Endothelial cell of umbilical vein (primary cell): ENCODE data around the gene MEF2C. TPM values are rescaled to one million over a fixed set of nuclear protein-coding genes. Genes with fewer than 3 reads are reported as not detected.

Source experiments
- BruUV-seq: library from RNA; stranded (reverse); fragments of 400-500 nt; replicated peaks from 2 replicates; lab custom pipeline; 2021; lab: Mats Ljungman, UMichigan
- CTCF ChIA-PET: fragments of 300-600, 350-600 bp; sonication (Branson Sonifier 250); formaldehyde crosslinking; loops from one replicate; lab custom pipeline; 2021; ENCODE audit warnings: antibody characterized with exemption, inconsistent platforms; lab: Charles Lee
- POLR2A ChIA-PET: fragments of 300-600, 350-600 bp; sonication (Branson Sonifier 250); formaldehyde crosslinking; loops from one replicate; lab custom pipeline; 2021; ENCODE audit warnings: antibody characterized with exemption, inconsistent platforms; lab: Charles Lee
- DNase-seq: peaks from one replicate; pipeline ENCODE4 v3.0.0-alpha.2; 2011; ENCODE audit warnings: low read depth, low spot score
- FAIRE-seq: peaks from 2 replicates; lab custom pipeline; 2011; peaks lifted over from hg19 to GRCh38; lab: Jason Lieb, UNC
- H2AFZ ChIP-seq: 2 replicates; pipeline ENCODE4 v1.6.0; 2012; ENCODE audit warnings: low read depth, low read length, control low read depth, inconsistent platforms
- H3K27ac ChIP-seq: 2 replicates; pipeline ENCODE4 v1.5.1; 2011; ENCODE audit warnings: low read depth, mild to moderate bottlenecking, control low read depth, low read length, moderate library complexity; ENCODE audit not compliant: insufficient read depth
- H3K27me3 ChIP-seq, 2 experiments: 2 replicates each; pipeline versions ENCODE4 v1.6.0 to v1.6.1; 2011; ENCODE audit warnings: low read length in 2 of 2, mixed read lengths in 1 of 2; ENCODE audit not compliant: control insufficient read depth in 2 of 2, insufficient read depth in 2 of 2
- H3K36me3 ChIP-seq, 2 experiments: 2 replicates in 1 of 2; 3 replicates in 1 of 2; pipeline ENCODE4 v1.5.1; 2011; ENCODE audit warnings: low read length in 2 of 2, mild to moderate bottlenecking in 1 of 2, moderate library complexity in 1 of 2; ENCODE audit not compliant: control insufficient read depth in 2 of 2, insufficient read depth in 2 of 2; ENCODE audit errors: extremely low read depth in 1 of 2
- H3K4me1 ChIP-seq: 3 replicates; pipeline ENCODE4 v1.5.1; 2011; ENCODE audit warnings: mild to moderate bottlenecking, low read length; ENCODE audit not compliant: control insufficient read depth, insufficient read depth; ENCODE audit errors: extremely low read depth
- H3K4me2 ChIP-seq: 2 replicates; pipeline ENCODE4 v1.6.1; 2011; ENCODE audit warnings: low read length, control low read depth, mixed read lengths; ENCODE audit not compliant: insufficient read depth
- H3K4me3 ChIP-seq, 3 experiments: fragments of 200-600 bp in 1 of 3; sonication (generic), shearing (Covaris generic) in 1 of 3; replicated peaks in 1 of 3; 2 replicates each; pipeline ENCODE4 v1.5.1; 2011 to 2016; ENCODE audit warnings: control low read depth in 3 of 3, low read length in 3 of 3, mild to moderate bottlenecking in 2 of 3, inconsistent platforms in 1 of 3, low read depth in 1 of 3, moderate library complexity in 1 of 3; ENCODE audit not compliant: insufficient read depth in 1 of 3
- H3K79me2 ChIP-seq: 2 replicates; pipeline ENCODE4 v1.6.0; 2012; ENCODE audit warnings: low read length, inconsistent platforms; ENCODE audit not compliant: control insufficient read depth, insufficient read depth
- H3K9ac ChIP-seq: replicated peaks from 2 replicates; pipeline ENCODE3; 2011; ENCODE audit warnings: low read length, control low read depth; ENCODE audit not compliant: insufficient read depth; ENCODE audit errors: extremely low read depth
- H3K9me1 ChIP-seq: replicated peaks from 3 replicates; pipeline ENCODE4 v1.6.0; 2011; ENCODE audit warnings: mild to moderate bottlenecking, low read length; ENCODE audit not compliant: control insufficient read depth, insufficient read depth; ENCODE audit errors: extremely low read depth
- H3K9me3 ChIP-seq: replicated peaks from 2 replicates; pipeline ENCODE4 v1.5.1; 2012; ENCODE audit warnings: low read length, inconsistent platforms; ENCODE audit not compliant: control insufficient read depth, insufficient read depth
- H4K20me1 ChIP-seq: replicated peaks from 2 replicates; pipeline ENCODE3; 2011; ENCODE audit warnings: mild to moderate bottlenecking, low read length; ENCODE audit not compliant: control insufficient read depth, insufficient read depth; ENCODE audit errors: extremely low read depth
- EZH2 ChIP-seq: IDR thresholded peaks from 2 replicates; pipeline ENCODE4 v1.6.1; 2012; ENCODE audit warnings: borderline replicate concordance, low read depth, mild to moderate bottlenecking, moderate library complexity, low read length, inconsistent platforms; ENCODE audit not compliant: severe bottlenecking
- JUN ChIP-seq: IDR thresholded peaks from 2 replicates; pipeline ENCODE4 v1.6.1; 2011; ENCODE audit warnings: borderline replicate concordance, low read depth; ENCODE audit not compliant: insufficient read length, insufficient read depth
- MAX ChIP-seq: IDR thresholded peaks from 2 replicates; pipeline ENCODE4 v1.6.1; 2011; ENCODE audit not compliant: insufficient read depth, insufficient read length
- MYC ChIP-seq: IDR thresholded peaks from one replicate; pipeline ENCODE4 v1.6.1; 2011; ENCODE audit warnings: mild to moderate bottlenecking, low read depth, low read length
- POLR2A ChIP-seq: IDR thresholded peaks from 2 replicates; pipeline ENCODE4 v1.6.1; 2012; ENCODE audit warnings: low read depth, mild to moderate bottlenecking, control low read depth, low read length
- POLR2AphosphoS5 ChIP-seq: IDR thresholded peaks from 2 replicates; pipeline ENCODE4 v1.6.1; 2012; ENCODE audit warnings: low read depth, mild to moderate bottlenecking, control low read depth, low read length, moderate library complexity; ENCODE audit not compliant: insufficient read depth
- dilution Hi-C: fragments of 300-500 bp; cut with MboI; formaldehyde crosslinking; loops from one replicate; pipeline ENCODE4 v1.15.0; 2019; ENCODE audit warnings: low sequenced_read_pairs; ENCODE audit not compliant: extremely low pct_ligation_motif_present
- intact Hi-C: fragments of 100-400 bp; cut with micrococcal nuclease; formaldehyde crosslinking; loops from one replicate; pipeline ENCODE4 v1.10.0; 2022
- polyA plus RNA-seq, 4 experiments: library from polyadenylated mRNA; depleted of rRNA in 3 of 4; stranded (reverse) in 3 of 4; unstranded in 1 of 4; fragments of >200 nt; gene quantifications; 2 replicates each; pipeline versions ENCODE4 v1.2.1 to v1.2.3, GENCODE V29; 2011 to 2012; ENCODE audit warnings: missing spikeins in 1 of 4
- total RNA-seq: library from RNA; stranded (reverse); gene quantifications from 2 replicates; pipeline ENCODE4 v1.2.3, GENCODE V29; 2021

MEF2C gene
- total and polyA plus RNA-seq, 2 donors (not counting 3 experiments of a cell fraction or from before 2014, with no cell fraction given): 21.2 to 67.7 TPM

- TSS peak; percentile 51 for BruUV-seq
- dilution Hi-C loops: no loop called here
- POLR2A ChIA-PET: interaction anchor here (0.6 to 2.1 kb wide), 11 partner anchors 9 to 1526 kb away, joined by 3 to 26 read pairs (median 4); partner anchors contain the start of gene CETN3
Observed at GRCh38 chr5:88883836-88884607, 1.0 kb upstream of the MEF2C start.

More at GRCh38 chr5:88883836-88884607, 1.0 kb upstream of the MEF2C start:
- Histone ChIP-seq H3K27ac (peak overlapping the region; percentile 95), H3K36me3 (no peaks in the 10 kb centered on the region), H3K9me1 (no peaks in the 10 kb centered on the region), H3K79me2 (peaks cover 33% of the 10 kb centered on the region), H3K9me3 (no peaks in the 10 kb centered on the region), H2AFZ (peak overlapping the region; percentile 55), H3K4me2 (peak overlapping the region; percentile 93), H4K20me1 (no peaks in the 10 kb centered on the region), H3K4me3 (peak overlapping the region; percentile 79 to 97 (median 89)), H3K27me3 (no peaks in the 10 kb centered on the region), H3K9ac (peak overlapping the region; percentile 97), H3K4me1 (peaks cover 23% of the 10 kb centered on the region)
- CTCF ChIA-PET: interaction anchor here (0.7 to 7.8 kb wide), 12 partner anchors 12 to 1381 kb away, joined by 3 to 164 read pairs (median 5); no protein-coding TSS in a partner anchor
- intact Hi-C loops: loop anchor here (1.0 to 10.0 kb wide), 9 partner anchors 57 to 1471 kb away; partner anchors contain the start of gene CCNH
- TF ChIP-seq POLR2A: no peak
- no peak for TF ChIP-seq JUN
- TF ChIP-seq EZH2: no peak
- peak; percentile 42 for TF ChIP-seq MAX
- no peak for TF ChIP-seq MYC
- TF ChIP-seq POLR2AphosphoS5: no peak
- DNase-seq (peak; percentile 84), FAIRE-seq (peak; percentile 74)
